ENCODE data around the gene LEPROT.

The LEPROT gene

GRCh38 chr1:65392497-65392896 is 28.0 kb upstream of the LEPROT start:
- TF ChIP-seq SIN3A (IDR thresholded peaks at IDR 0.05; ENCODE audit: borderline replicate concordance, insufficient read depth, low read length) (no peak), TAF1 (IDR thresholded peaks at IDR 0.05; ENCODE audit: borderline replicate concordance, insufficient read depth, low read length) (no peak), POLR2AphosphoS5 (IDR thresholded peaks at IDR 0.05; ENCODE audit: low read depth, low read length) (no peak), REST (IDR thresholded peaks at IDR 0.05; ENCODE audit: insufficient read depth in 1 of 2, low read depth in 2 of 2, low read length in 2 of 2) (no peak), FOXP2 (optimal IDR thresholded peaks at IDR 0.05; ENCODE audit: borderline replicate concordance, extremely low read depth, extremely low read length, insufficient read depth) (no peak)

- TF ChIP-seq REST (IDR thresholded peaks at IDR 0.05; ENCODE audit: insufficient read depth in 1 of 2, low read depth in 2 of 2, low read length in 2 of 2) (no peak), FOXP2 (optimal IDR thresholded peaks at IDR 0.05; ENCODE audit: borderline replicate concordance, extremely low read depth, extremely low read length, insufficient read depth) (no peak), SIN3A (IDR thresholded peaks at IDR 0.05; ENCODE audit: borderline replicate concordance, insufficient read depth, low read length) (no peak)
These were observed 27.1 kb upstream of the LEPROT start for GRCh38 chr1:65393347-65393746.

GRCh38 chr1:65393928-65394327 is 26.5 kb upstream of the LEPROT start:
- TF ChIP-seq TAF1 (IDR thresholded peaks at IDR 0.05; ENCODE audit: borderline replicate concordance, insufficient read depth, low read length) = no peak
- no peak for TF ChIP-seq REST (IDR thresholded peaks at IDR 0.05; ENCODE audit: insufficient read depth in 1 of 2, low read depth in 2 of 2, low read length in 2 of 2)
- no peak for TF ChIP-seq SIN3A (IDR thresholded peaks at IDR 0.05; ENCODE audit: borderline replicate concordance, insufficient read depth, low read length)
- no peak for TF ChIP-seq FOXP2 (optimal IDR thresholded peaks at IDR 0.05; ENCODE audit: borderline replicate concordance, extremely low read depth, extremely low read length, insufficient read depth)
- no peak for TF ChIP-seq POLR2AphosphoS5 (IDR thresholded peaks at IDR 0.05; ENCODE audit: low read depth, low read length)

- TF ChIP-seq TAF1 (IDR thresholded peaks at IDR 0.05; ENCODE audit: borderline replicate concordance, insufficient read depth, low read length) = no peak
- TF ChIP-seq SIN3A (IDR thresholded peaks at IDR 0.05; ENCODE audit: borderline replicate concordance, insufficient read depth, low read length) = no peak
- no peak for TF ChIP-seq POLR2AphosphoS5 (IDR thresholded peaks at IDR 0.05; ENCODE audit: low read depth, low read length)
- no peak for TF ChIP-seq FOXP2 (optimal IDR thresholded peaks at IDR 0.05; ENCODE audit: borderline replicate concordance, extremely low read depth, extremely low read length, insufficient read depth)
- TF ChIP-seq REST (IDR thresholded peaks at IDR 0.05; ENCODE audit: insufficient read depth in 1 of 2, low read depth in 2 of 2, low read length in 2 of 2) = no peak
These were observed 24.4 kb upstream of the LEPROT start for GRCh38 chr1:65395887-65396612.

All from PFSK-1 (cell line).